SJCRH30 (cell line): ENCODE results near the gene PTBP3. TPM values are rescaled to one million over a fixed set of nuclear protein-coding genes. Genes with fewer than 3 reads are reported as not detected.
A peak's percentile ranks its signal among the peaks of the same experiment; 100 is the strongest.
"Not testable (repeated sequence)": the region's sequence is repeated elsewhere in the genome, so short reads cannot be mapped to it uniquely, and the experiment has no call there.

ENCODE experiments used
- DNase-seq, 2 experiments: peaks; one replicate each; pipeline ENCODE4 v3.0.0-alpha.2; 2015 to 2020
- H3K27ac ChIP-seq: fragments of 250-450 bp; sonication (Bioruptor Pico); 2 replicates; pipeline ENCODE4 v1.5.1; 2020; ENCODE audit warnings: mild to moderate bottlenecking, moderate library complexity
- H3K27me3 ChIP-seq: fragments of 250-450 bp; sonication (Bioruptor Pico); 2 replicates; pipeline ENCODE4 v1.5.1; 2020; ENCODE audit warnings: mild to moderate bottlenecking, moderate library complexity
- H3K36me3 ChIP-seq: fragments of 250-450 bp; sonication (Bioruptor Pico); 2 replicates; pipeline ENCODE4 v1.5.1; 2020; ENCODE audit warnings: mild to moderate bottlenecking, moderate library complexity
- H3K4me1 ChIP-seq: fragments of 250-450 bp; sonication (Bioruptor Pico); 2 replicates; pipeline ENCODE4 v1.5.1; 2020; ENCODE audit warnings: mild to moderate bottlenecking, moderate library complexity
- H3K4me3 ChIP-seq: fragments of 250-450 bp; sonication (Bioruptor Pico); 2 replicates; pipeline ENCODE4 v1.5.1; 2020; ENCODE audit warnings: mild to moderate bottlenecking, moderate library complexity
- H3K9me3 ChIP-seq: fragments of 250-450 bp; sonication (Bioruptor Pico); replicated peaks from 2 replicates; pipeline ENCODE4 v1.5.1; 2020; ENCODE audit warnings: mild to moderate bottlenecking, moderate library complexity
- total RNA-seq: library from RNA; depleted of rRNA; stranded (reverse); fragments of >200 nt; shearing (Covaris generic); gene quantifications from 2 replicates; pipeline ENCODE4 v1.2.3, GENCODE V29; 2014

PTBP3 gene
- total RNA-seq, 1 experiment from 2014 or later = 73.0 TPM

GRCh38 chr9:112286926-112287325 is 46.5 kb downstream of the PTBP3 start:
- Histone ChIP-seq H3K27me3 (no peaks in the 10 kb centered on the region), H3K4me3 (no peak overlapping the region), H3K4me1 (no peaks in the 10 kb centered on the region), H3K9me3 (peaks cover 31% of the 10 kb centered on the region), H3K36me3 (peaks cover 57% of the 10 kb centered on the region), H3K27ac (no peak overlapping the region)
- DNase-seq = no peak

DNA sequence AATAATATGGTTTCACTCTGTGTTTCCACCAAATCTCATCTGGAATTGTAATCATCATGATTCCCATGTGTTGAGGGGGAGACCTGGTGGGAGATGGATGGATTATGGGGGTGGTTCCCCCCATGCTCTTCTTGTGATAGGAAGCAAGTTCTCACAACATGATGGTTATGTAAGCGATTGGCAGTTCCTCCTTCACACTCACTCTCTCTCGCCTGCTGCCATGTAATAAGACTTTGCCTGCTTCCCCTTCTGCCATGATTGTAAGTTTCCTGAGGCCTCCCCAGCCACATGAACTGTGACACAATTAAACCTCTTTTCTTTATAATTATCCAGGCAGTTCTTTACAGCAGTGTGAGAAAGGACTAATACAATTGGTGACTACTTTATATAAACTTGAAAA is 48.4 kb downstream of the PTBP3 start:
- Histone ChIP-seq H3K27ac (no peak overlapping the region), H3K4me3 (no peak overlapping the region), H3K4me1 (no peaks in the 10 kb centered on the region), H3K36me3 (peaks cover 54% of the 10 kb centered on the region), H3K27me3 (no peaks in the 10 kb centered on the region), H3K9me3 (peaks cover 25% of the 10 kb centered on the region)
- no peak for DNase-seq

DNA sequence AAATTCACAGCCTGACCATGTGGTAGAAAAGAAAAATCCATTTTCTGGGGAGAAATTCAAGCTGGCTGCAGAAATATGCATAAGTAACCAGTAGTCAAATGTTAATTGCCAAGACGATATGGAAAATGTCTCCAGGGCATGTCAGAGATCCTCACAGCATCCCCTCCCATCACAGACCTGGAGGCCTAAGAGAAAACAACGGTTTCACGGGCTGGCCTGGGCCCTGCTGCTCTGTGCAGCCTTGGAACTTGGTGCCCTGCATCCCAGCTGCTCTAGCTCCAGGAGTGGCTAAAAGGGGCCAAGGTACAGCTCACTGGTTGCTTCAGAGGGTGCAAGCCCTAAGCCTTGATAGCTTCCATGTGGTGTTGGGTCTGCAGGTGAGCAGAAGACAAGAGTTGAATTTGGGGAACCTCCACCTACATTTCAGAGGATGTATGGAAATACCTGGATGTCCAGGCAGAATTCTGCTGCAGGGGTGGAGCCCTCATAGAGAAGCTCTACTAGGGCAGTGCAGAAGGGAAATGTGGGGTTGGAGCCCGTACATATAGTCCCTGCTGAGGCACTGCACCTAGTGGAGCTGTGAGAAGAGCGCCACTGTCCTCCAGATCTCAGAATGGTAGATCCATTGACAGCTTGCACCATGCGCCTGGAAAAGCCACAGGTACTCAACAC is 49.7 kb downstream of the PTBP3 start:
- DNase-seq = peak; percentile 18 to 25
- no peak overlapping the region for H3K4me3 ChIP-seq
- peaks cover 43% of the 10 kb centered on the region for H3K36me3 ChIP-seq
- H3K4me1 ChIP-seq = no peaks in the 10 kb centered on the region
- H3K27ac ChIP-seq = no peak overlapping the region
- peaks cover 25% of the 10 kb centered on the region for H3K9me3 ChIP-seq
- H3K27me3 ChIP-seq = no peaks in the 10 kb centered on the region

DNA sequence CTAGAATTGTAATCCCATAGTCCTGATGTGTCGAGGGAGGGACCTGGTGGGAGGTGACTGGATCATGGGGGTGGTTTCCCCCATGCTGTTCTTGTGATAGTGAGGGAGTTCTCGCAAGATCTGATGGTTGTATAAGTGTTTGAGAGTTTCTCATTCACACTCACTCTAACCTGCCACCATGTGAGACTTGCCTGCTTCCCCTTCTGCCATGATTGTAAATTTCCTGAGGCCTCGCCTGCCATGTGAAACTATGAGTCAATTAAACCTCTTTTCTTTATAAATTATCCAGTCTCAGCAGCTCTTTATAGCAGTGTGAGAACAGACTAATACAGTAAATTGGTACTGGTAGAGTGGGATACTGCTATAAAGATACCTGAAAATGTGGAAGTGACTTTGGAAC is 50.6 kb downstream of the PTBP3 start:
- Histone ChIP-seq H3K9me3 (peaks cover 25% of the 10 kb centered on the region), H3K36me3 (peaks cover 40% of the 10 kb centered on the region)
- not testable (repeated sequence) for H3K27ac ChIP-seq, DNase-seq, H3K4me1 ChIP-seq, H3K27me3 ChIP-seq, H3K4me3 ChIP-seq

- Histone ChIP-seq H3K9me3 (peaks cover 25% of the 10 kb centered on the region), H3K36me3 (peaks cover 29% of the 10 kb centered on the region), H3K27me3 (no peaks in the 10 kb centered on the region), H3K4me1 (no peaks in the 10 kb centered on the region), H3K4me3 (no peak overlapping the region), H3K27ac (no peak overlapping the region)
- no peak for DNase-seq
Measured at GRCh38 chr9:112280904-112281303, 52.5 kb downstream of the PTBP3 start.

GRCh38 chr9:112279501-112279900 is 53.9 kb downstream of the PTBP3 start:
- Histone ChIP-seq H3K4me1 (no peaks in the 10 kb centered on the region), H3K4me3 (no peak overlapping the region), H3K36me3 (peaks cover 19% of the 10 kb centered on the region), H3K9me3 (peaks cover 17% of the 10 kb centered on the region), H3K27me3 (no peaks in the 10 kb centered on the region), H3K27ac (no peak overlapping the region)
- DNase-seq = no peak

DNA sequence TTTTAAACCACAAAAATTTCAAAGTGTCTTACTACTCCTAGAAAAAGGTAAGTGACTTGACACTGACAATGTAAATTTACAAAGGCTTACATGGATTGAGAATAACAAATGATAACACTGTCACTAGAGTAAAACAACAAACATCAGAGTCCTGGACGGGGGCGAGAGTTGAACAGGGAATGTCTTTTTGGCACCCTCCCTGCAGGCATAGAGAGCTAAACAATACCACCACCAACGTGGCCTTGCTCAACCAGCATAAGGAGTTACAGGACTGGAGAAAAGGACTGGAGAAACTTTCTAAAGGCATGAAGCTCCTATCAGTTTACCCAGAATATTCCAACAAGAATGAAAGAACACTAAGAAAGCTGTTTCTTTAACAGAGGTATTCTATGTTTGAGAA is 55.3 kb downstream of the PTBP3 start:
- peaks cover 6% of the 10 kb centered on the region for H3K4me1 ChIP-seq
- H3K27ac ChIP-seq = no peak overlapping the region
- H3K27me3 ChIP-seq = no peaks in the 10 kb centered on the region
- H3K4me3 ChIP-seq = no peak overlapping the region
- no peak for DNase-seq
- H3K36me3 ChIP-seq = peaks cover 6% of the 10 kb centered on the region; the same call in 1 of the 2 replicates
- peaks cover 5% of the 10 kb centered on the region for H3K9me3 ChIP-seq

GRCh38 chr9:112274600-112274999 is 58.8 kb downstream of the PTBP3 start:
- no peaks in the 10 kb centered on the region for H3K9me3 ChIP-seq
- H3K27ac ChIP-seq = no peak overlapping the region; the same call in 1 of the 2 replicates
- no peaks in the 10 kb centered on the region for H3K27me3 ChIP-seq
- no peak for DNase-seq
- no peak overlapping the region for H3K4me3 ChIP-seq
- peaks cover 3% of the 10 kb centered on the region for H3K36me3 ChIP-seq
- H3K4me1 ChIP-seq = peaks cover 6% of the 10 kb centered on the region

DNA sequence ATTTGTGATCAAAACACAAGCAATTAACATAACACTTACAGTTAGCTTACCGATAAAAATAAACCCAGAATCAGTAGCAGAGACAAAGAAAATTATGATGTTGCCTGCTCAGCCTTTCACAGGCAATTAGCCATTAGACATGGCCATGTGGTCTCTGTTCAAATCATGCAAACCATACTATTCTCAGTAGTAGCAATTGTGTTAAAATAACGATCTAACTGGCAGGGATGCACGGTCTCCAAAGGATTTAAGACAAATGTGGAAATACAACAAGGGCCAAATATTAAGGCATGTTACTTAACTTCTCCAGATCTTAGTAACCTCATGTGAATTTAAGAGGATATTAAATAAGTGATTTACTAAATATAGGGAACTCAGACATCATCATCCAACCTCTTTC is 59.5 kb downstream of the PTBP3 start:
- Histone ChIP-seq H3K36me3 (peaks cover 7% of the 10 kb centered on the region), H3K27me3 (no peaks in the 10 kb centered on the region), H3K4me1 (peaks cover 6% of the 10 kb centered on the region), H3K4me3 (no peak overlapping the region), H3K27ac (peak overlapping the region; percentile 28; the same call in 1 of the 2 replicates), H3K9me3 (no peaks in the 10 kb centered on the region)
- peak in 1 of 2 experiments; percentile 28 for DNase-seq

DNA sequence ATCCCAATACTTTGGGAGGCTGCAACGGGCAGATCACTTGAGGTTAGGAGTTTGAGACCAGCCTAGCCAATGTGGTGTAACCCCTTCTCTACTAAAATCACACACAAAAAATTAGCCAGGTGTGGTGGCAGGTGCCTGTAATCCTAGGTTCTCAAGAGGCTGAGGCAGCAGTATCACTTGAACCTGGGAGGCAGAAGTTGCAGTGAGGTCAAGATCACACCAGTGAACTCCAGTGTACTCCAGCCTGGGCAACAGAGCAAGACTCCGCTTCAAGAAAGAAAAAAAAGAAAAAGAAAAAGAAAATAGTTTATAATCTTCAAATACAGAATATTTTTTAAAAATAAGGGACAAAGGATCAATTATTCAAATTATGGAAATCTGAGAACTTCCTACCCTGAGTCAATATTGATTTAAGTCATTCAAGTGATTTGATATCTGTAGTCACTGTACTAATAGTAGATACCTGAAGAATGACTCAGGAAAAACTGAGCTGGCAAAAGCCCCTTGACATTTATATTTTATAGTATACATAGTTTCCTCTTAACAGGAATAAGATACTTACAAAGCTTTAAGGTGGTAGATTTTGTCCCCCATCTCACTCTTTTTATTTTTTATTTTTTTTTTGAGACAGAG is 61.8 kb downstream of the PTBP3 start:
- H3K36me3 ChIP-seq = peaks cover 18% of the 10 kb centered on the region
- H3K4me1 ChIP-seq = peaks cover 6% of the 10 kb centered on the region
- DNase-seq = no peak
- H3K9me3 ChIP-seq = no peaks in the 10 kb centered on the region
- no peak overlapping the region for H3K27ac ChIP-seq
- H3K4me3 ChIP-seq = no peak overlapping the region
- no peaks in the 10 kb centered on the region for H3K27me3 ChIP-seq

DNA sequence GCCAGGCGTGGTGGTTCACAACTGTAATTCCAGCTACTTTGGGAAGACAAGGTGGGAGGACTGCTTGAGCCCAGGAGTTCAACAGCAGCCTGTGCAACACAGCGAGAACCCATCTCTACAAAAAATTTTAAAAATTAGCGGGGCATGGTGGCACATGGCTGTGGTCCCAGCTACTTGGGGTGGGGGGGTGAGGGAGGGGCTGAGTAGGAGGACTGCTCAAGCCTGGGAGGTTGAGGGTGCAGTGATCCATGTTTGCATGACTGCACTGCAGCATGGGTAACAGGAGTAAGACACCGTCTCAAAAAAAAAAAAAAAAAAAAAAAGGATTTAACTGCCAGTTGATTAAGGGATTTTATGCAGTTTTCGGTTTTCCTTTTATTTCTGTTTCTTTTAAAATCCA is 65.0 kb downstream of the PTBP3 start:
- Histone ChIP-seq H3K27me3 (no peaks in the 10 kb centered on the region), H3K4me3 (no peak overlapping the region), H3K27ac (no peak overlapping the region), H3K4me1 (no peaks in the 10 kb centered on the region), H3K9me3 (no peaks in the 10 kb centered on the region), H3K36me3 (peaks cover 39% of the 10 kb centered on the region)
- DNase-seq = no peak

GRCh38 chr9:112267086-112267485 is 66.3 kb downstream of the PTBP3 start:
- DNase-seq, H3K27me3 ChIP-seq, H3K4me3 ChIP-seq, H3K27ac ChIP-seq, H3K9me3 ChIP-seq, H3K4me1 ChIP-seq: not testable (repeated sequence)
- peaks cover 49% of the 10 kb centered on the region for H3K36me3 ChIP-seq

DNA sequence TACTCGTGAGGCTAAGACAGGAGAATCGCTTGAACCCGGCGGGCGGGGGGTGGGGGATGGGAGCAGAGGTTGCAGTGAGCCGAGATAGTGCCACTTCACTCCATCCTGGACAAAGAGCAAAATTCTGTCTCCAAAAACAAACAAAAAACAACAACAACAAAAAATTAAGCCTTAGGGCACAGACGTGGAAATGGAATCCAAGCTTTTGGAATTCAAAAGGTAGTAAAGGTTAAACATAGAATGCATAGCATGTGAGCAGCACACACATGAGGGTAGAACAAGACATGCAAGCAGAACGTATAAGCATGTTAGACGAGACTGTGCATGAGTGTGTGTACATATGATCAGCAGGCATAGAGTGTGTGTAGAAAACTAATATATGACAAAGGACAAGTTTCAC is 68.0 kb downstream of the PTBP3 start:
- no peaks in the 10 kb centered on the region for H3K9me3 ChIP-seq
- peaks cover 49% of the 10 kb centered on the region for H3K36me3 ChIP-seq
- H3K27ac ChIP-seq = no peak overlapping the region
- no peaks in the 10 kb centered on the region for H3K4me1 ChIP-seq
- no peak for DNase-seq
- H3K27me3 ChIP-seq = no peaks in the 10 kb centered on the region
- no peak overlapping the region for H3K4me3 ChIP-seq

DNA sequence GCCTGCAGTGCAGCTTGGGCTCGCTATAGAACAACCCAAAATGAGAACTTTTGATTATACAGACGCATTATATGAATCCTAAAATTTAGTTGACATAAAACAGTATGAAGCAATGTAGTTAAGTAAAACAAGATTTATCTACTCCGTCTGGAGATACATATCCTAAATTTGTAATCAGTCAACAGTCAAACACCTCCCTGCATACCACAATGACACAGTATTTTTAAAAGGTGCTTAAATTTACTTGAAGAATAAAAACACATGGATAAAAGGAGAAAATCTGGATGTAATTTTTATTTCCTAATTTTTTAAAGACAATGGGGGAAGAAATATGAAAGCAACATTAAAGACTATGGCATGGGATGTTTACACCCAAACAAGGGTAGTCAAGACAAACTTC is 70.8 kb downstream of the PTBP3 start:
- no peak overlapping the region for H3K4me3 ChIP-seq
- no peak overlapping the region for H3K27ac ChIP-seq
- DNase-seq = no peak
- no peaks in the 10 kb centered on the region for H3K4me1 ChIP-seq
- no peaks in the 10 kb centered on the region for H3K27me3 ChIP-seq
- H3K36me3 ChIP-seq = peaks cover 45% of the 10 kb centered on the region
- H3K9me3 ChIP-seq = no peaks in the 10 kb centered on the region

DNA sequence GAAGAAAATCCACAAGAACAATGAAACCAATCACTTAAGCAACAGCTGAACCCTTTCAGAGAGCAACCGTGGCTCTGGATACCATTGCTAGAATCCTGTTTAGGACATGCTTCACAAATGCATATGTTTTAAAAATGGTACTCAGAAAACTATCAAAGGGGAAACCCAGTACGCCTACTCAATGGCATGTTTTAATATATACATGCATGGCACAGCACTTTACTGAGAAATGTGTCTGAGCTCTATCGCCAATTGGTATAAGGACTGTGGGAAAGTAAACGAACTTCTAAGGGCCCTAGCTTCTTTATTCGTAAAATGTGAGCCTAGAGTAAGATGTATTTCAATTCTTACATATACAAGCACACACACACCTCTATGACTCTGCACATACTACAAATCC is 72.3 kb downstream of the PTBP3 start:
- peaks cover 35% of the 10 kb centered on the region for H3K36me3 ChIP-seq
- no peak overlapping the region for H3K4me3 ChIP-seq
- H3K9me3 ChIP-seq = no peaks in the 10 kb centered on the region

GRCh38 chr9:112258106-112258505 is 75.3 kb downstream of the PTBP3 start:
- Histone ChIP-seq H3K4me1 (no peaks in the 10 kb centered on the region), H3K27ac (no peak overlapping the region), H3K4me3 (no peak overlapping the region), H3K27me3 (no peaks in the 10 kb centered on the region), H3K36me3 (peaks cover 19% of the 10 kb centered on the region), H3K9me3 (no peaks in the 10 kb centered on the region)
- DNase-seq = no peak

More for the DNA sequence above, 72.3 kb downstream of the PTBP3 start:
- Histone ChIP-seq H3K27me3 (no peaks in the 10 kb centered on the region), H3K4me1 (no peaks in the 10 kb centered on the region), H3K27ac (no peak overlapping the region)
- no peak for DNase-seq
